HG02798 (cell line): ENCODE measurements around the gene SLC12A4.

Experiments used
- ATAC-seq: cut with Tn5 transposase; IDR thresholded peaks from one replicate; pipeline ENCODE4 v1.9.1; 2021; ENCODE audit warnings: mild to moderate bottlenecking; ENCODE audit not compliant: unreplicated experiment, poor library complexity

Gene SLC12A4

GRCh38 chr16:67909056-67909742 lies 59.2 kb downstream of the SLC12A4 start:
- ATAC-seq = no peak

GRCh38 chr16:67907397-67908180 lies 60.8 kb downstream of the SLC12A4 start:
- ATAC-seq = no peak

- ATAC-seq = no peak
Measured at GRCh38 chr16:67902831-67903230, 65.6 kb downstream of the SLC12A4 start.

GRCh38 chr16:67901734-67902133 lies 66.7 kb downstream of the SLC12A4 start:
- no peak for ATAC-seq

GRCh38 chr16:67897231-67897630 lies 71.2 kb downstream of the SLC12A4 start:
- ATAC-seq = no peak

- ATAC-seq = no peak
Measured at GRCh38 chr16:67893743-67894399, 74.6 kb downstream of the SLC12A4 start.
